ENCODE measurements around the gene CHST15. TPM values are rescaled to one million over a fixed set of nuclear protein-coding genes. Genes with fewer than 3 reads are reported as not detected.

CHST15 gene
- total and polyA plus RNA-seq, 8 donors = 2.6 to 30.4 (median 14.6) TPM

- intact Hi-C loops (cut with DNase I; ENCODE audit: low total_unique reads) = no loop called here
- Histone ChIP-seq H3K4me3 (no peak overlapping the region), H3K9me3 (no peaks in the 10 kb centered on the region), H3K27me3 (no peaks in the 10 kb centered on the region), H3K27ac (peak overlapping the region in 1 of 5 donors; percentile 48), H3K4me1 (peaks cover 0 to 48% (median 17%) of the 10 kb centered on the region in 4 donors), H3K36me3 (peaks cover 0 to 13% (median 6%) of the 10 kb centered on the region in 4 donors)
- 70 to 84% (median 81%) methylated on average over 7 to 10 of the region's 10 CpGs for WGBS, 5 donors
- no peak for TF ChIP-seq POLR2A (IDR thresholded peaks at IDR 0.05)
- TF ChIP-seq EP300 (IDR thresholded peaks at IDR 0.05) = no peak
- no peak for TF ChIP-seq CTCF (IDR thresholded peaks at IDR 0.05)
- no peak for TF ChIP-seq POLR2AphosphoS5 (IDR thresholded peaks at IDR 0.05)
- no peak for DNase-seq
These were observed 66.8 kb downstream of the CHST15 start for GRCh38 chr10:124026589-124026939.

DNA sequence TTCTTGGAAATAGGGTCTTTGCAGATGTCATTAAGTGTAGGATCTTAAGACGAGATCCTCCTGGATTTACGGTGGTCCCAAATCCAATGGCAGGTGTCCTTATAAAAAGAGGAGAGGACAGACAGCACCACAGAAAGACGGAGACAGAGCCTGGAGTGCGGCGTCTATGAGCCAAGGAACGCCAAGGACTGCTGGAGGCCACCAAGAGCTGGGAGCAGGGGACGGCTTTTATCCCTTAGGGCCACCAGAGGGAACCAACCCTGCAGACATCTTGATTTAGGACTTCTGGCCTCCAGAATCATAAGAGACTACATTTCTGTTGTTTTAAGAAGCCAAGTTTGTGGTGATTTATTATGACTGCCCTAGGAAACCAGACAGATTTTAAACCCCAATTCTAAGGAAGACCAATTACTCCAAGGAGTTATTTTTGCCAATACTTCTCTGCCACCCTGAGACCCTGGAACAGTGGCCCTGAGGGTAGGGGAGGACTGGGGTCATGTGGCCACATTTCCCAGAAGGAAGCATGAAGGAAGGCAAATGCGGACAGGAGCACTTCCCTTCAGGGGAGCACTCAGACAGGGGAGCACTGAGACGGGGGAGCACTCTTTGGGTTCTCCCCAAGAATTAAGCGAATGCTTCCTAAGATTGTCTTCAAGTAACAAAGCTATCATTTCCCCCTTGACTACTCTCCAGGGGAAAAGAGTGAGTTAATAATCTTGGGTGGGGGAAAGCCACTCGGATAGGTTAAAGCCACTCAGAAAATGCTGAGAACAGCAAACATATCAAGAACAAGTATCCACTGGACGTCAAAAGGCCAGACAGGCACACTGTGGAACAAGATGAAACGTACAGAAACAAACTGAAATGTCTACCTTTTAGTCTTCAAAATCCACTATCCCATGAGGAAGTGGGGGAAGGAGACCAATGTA lies 67.5 kb downstream of the CHST15 start:
- intact Hi-C loops (cut with DNase I; ENCODE audit: low total_unique reads) = no loop called here
- Histone ChIP-seq H3K36me3 (peaks cover 0 to 11% (median 8%) of the 10 kb centered on the region in 4 donors), H3K27ac (no peak overlapping the region), H3K9me3 (no peaks in the 10 kb centered on the region), H3K4me1 (peaks cover 0 to 41% (median 17%) of the 10 kb centered on the region in 4 donors), H3K27me3 (no peaks in the 10 kb centered on the region), H3K4me3 (no peak overlapping the region)
- WGBS, 5 donors = 61 to 79% (median 66%) methylated on average over 13 of the region's 13 CpGs
- DNase-seq = peak; percentile 40 to 64
- no peak for TF ChIP-seq EP300 (IDR thresholded peaks at IDR 0.05)
- TF ChIP-seq CTCF (IDR thresholded peaks at IDR 0.05) = peak in 5 of 7 experiments; percentile 6 to 48 (median 24)

DNA sequence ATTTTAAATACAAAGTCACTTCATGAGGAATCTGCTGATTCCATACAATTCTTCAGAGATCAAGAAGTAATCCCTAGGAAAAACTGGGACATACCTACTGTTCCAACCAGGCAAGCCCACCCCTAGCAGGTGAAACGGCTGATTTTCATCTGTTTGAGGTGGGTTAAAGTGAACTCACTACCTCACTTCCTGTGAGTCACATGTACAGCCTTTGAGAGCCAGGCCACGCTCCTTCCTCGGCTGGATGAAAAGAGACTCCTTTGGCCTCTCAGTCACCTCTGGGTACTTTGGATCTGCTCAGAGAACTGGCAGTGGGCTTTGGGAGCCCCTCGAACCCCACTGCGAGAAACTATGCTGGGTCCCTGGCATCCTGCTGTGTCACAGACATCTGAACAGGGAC lies 68.2 kb downstream of the CHST15 start:
- no peak for DNase-seq
- Histone ChIP-seq H3K36me3 (peaks cover 0 to 18% (median 13%) of the 10 kb centered on the region in 4 donors), H3K9me3 (no peaks in the 10 kb centered on the region), H3K27ac (no peak overlapping the region), H3K4me3 (no peak overlapping the region), H3K27me3 (no peaks in the 10 kb centered on the region), H3K4me1 (peaks cover 0 to 34% (median 14%) of the 10 kb centered on the region in 4 donors)
- 53 to 71% (median 58%) methylated on average over 5 of the region's 5 CpGs for WGBS, 5 donors
- intact Hi-C loops (cut with DNase I; ENCODE audit: low total_unique reads) = no loop called here
- TF ChIP-seq POLR2A (IDR thresholded peaks at IDR 0.05) (no peak), POLR2AphosphoS5 (IDR thresholded peaks at IDR 0.05) (no peak), CTCF (IDR thresholded peaks at IDR 0.05) (no peak), EP300 (IDR thresholded peaks at IDR 0.05) (no peak)

GRCh38 chr10:124022066-124022465 lies 71.3 kb downstream of the CHST15 start:
- H3K27me3 ChIP-seq = no peaks in the 10 kb centered on the region
- 62 to 79% (median 70%) methylated on average over 8 of the region's 8 CpGs for WGBS, 5 donors
- DNase-seq = no peak
- no peaks in the 10 kb centered on the region for H3K9me3 ChIP-seq
- peaks cover 0 to 31% (median 8%) of the 10 kb centered on the region in 4 donors for H3K4me1 ChIP-seq
- intact Hi-C loops (cut with DNase I; ENCODE audit: low total_unique reads) = no loop called here
- no peak overlapping the region for H3K4me3 ChIP-seq
- TF ChIP-seq POLR2AphosphoS5 (IDR thresholded peaks at IDR 0.05) (no peak), CTCF (IDR thresholded peaks at IDR 0.05) (no peak), EP300 (IDR thresholded peaks at IDR 0.05) (no peak), POLR2A (IDR thresholded peaks at IDR 0.05) (no peak)
- peaks cover 0 to 34% (median 29%) of the 10 kb centered on the region in 4 donors for H3K36me3 ChIP-seq
- no peak overlapping the region for H3K27ac ChIP-seq
